Left forelimb (tissue), 1 donor: ENCODE measurements around the gene CFAP97.
A peak's percentile ranks its signal among the peaks of the same experiment; 100 is the strongest.
"Not testable (repeated sequence)": the region's sequence is repeated elsewhere in the genome, so short reads cannot be mapped to it uniquely, and the experiment has no call there.

Experiments
- DNase-seq: peaks from one replicate; pipeline ENCODE4 v3.0.0-alpha.2; 2018; ENCODE audit warnings: low spot score

CFAP97 gene

GRCh38 chr4:185203486-185204237 lies at the start of gene CFAP97:
CFAP97 (minus strand) TSS chr4:185204000; CDS start chr4:185191196, 12,804 bp downstream.
- DNase-seq = peak; percentile 93

DNA sequence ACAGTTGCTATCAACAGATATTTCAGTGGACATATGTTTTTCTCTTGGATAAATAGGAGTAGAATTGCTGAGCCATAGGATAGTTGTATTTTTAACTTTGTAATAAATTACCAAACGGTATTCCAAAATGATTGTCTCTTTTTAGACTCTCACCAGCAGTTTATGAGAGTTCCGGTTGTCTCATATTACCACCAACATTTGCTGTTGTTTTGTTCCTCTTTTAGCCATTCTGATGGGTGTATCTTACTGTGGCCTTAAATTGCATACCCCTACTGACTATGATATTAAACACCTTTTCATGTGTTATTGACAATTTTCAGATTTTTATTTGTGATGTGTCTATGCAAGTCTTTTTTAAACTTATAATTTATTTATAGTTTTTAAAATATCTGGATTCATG lies 45.3 kb upstream of the CFAP97 start:
- DNase-seq = no peak

GRCh38 chr4:185248393-185249039 lies 44.7 kb upstream of the CFAP97 start:
- no peak for DNase-seq

DNA sequence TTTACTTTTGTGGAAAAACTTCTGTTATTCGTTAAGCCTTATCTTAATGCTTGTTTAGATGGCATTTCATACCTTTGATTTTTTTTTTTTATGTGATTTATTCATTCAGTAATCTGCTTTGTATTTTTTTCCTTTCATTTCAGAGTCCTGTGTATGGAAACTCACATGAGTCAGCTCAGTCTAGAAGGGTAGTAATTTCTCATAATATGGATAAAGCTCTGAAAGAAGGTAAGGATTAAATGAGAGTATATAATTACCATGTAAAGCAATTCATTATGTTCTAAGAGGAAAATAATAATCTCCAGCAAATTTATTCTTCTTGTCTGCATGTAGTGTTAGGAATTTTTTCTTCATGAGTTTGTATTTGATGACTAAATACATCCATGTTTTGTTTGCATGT lies 43.4 kb upstream of the CFAP97 start:
- DNase-seq = no peak

- no peak for DNase-seq
These were observed 42.7 kb upstream of the CFAP97 start for GRCh38 chr4:185246453-185246852.

- no peak for DNase-seq
These were observed 41.0 kb upstream of the CFAP97 start for GRCh38 chr4:185244763-185245162.

- no peak for DNase-seq
These were observed 40.1 kb upstream of the CFAP97 start for GRCh38 chr4:185243879-185244278.

DNA sequence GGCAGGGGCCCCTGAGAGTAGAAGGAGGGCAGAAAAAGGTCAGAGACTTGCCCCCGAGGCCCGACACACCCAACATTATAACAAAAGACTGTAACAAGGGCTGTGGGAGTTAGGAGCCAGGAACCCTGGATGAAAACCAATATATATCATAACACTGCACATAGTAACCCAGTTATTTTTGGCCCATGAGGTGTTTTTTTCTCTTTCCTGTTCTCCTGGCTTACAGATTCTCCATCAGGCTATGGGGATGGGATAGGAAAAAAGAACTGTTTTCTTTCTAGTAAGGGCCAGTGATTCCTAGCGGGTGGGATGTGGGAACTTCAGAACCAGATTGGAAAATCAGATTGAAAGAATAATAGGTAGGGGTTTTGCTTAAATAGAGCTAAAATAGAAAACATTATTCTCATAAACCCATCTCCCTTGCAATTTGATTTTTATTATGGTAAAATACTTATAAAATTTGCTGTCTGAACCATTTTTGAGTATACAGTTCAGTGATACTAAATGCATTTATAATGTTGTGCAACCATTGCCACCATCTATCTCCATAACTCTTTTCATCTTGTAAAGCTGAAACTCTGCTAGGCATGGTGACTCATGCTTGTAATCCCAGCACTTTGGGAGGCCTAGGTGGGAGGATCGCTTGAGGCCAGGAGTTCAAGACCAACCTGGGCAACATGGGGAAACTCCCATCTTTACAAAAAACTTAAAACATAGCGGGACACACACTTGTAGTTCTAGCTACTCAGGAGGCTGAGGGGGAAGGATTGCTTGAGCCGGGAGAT lies 39.1 kb upstream of the CFAP97 start:
- no peak for DNase-seq

GRCh38 chr4:185240486-185240885 lies 36.7 kb upstream of the CFAP97 start:
- not testable (repeated sequence) for DNase-seq

DNA sequence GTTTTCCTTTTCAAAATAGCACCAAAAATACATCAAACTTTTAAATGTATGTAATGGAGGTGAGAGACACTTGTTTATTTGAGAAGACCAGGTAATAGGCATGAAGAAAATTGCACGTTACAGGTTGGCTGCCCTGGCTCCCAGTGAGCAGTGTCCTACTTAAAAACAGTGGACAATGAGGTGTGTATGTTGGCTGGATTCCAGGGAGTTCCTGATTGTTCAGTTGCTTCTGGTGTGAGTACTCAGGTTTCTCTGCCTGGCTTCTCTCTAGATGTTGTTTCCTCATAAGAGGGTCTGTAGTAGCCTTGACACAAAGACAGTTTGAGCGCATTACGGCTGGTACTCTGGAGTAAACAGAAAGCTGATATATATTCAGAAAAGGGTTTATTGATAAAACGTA lies 35.0 kb upstream of the CFAP97 start:
- no peak for DNase-seq

- DNase-seq = no peak
These were observed 34.4 kb upstream of the CFAP97 start for GRCh38 chr4:185238215-185238681.

GRCh38 chr4:185237175-185237574 lies 33.4 kb upstream of the CFAP97 start:
- no peak for DNase-seq

DNA sequence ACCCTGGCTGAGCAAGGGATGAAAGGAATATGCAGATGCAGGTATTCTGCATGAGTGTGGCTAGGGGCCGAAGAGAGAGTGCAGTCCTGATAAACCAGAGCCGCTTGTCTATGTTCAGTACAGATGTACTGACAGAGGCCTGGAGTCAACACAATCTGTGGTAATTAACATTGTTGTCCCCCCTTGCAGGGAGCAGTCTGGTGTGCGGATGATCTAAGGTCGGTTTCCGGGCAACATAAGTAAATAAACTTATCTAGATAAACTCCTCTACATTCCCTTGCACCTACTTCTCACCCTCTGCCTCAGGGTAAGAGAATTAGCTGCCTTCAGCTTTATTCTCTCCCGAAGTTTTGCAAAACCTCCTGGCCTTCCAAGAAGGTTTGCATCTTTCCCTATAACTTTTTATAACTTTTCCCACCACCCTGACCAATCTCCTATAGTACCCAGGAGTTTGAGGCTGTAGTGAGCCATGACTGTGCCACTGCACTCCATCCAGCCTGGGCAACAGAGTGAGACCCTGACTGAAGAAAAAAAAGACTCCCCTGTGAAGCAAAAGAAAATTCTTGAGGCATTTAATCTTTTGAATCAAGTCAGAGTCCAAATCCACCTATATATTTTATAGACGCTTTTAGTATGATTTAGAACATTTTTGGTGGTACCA lies 32.2 kb upstream of the CFAP97 start:
- DNase-seq = no peak

DNA sequence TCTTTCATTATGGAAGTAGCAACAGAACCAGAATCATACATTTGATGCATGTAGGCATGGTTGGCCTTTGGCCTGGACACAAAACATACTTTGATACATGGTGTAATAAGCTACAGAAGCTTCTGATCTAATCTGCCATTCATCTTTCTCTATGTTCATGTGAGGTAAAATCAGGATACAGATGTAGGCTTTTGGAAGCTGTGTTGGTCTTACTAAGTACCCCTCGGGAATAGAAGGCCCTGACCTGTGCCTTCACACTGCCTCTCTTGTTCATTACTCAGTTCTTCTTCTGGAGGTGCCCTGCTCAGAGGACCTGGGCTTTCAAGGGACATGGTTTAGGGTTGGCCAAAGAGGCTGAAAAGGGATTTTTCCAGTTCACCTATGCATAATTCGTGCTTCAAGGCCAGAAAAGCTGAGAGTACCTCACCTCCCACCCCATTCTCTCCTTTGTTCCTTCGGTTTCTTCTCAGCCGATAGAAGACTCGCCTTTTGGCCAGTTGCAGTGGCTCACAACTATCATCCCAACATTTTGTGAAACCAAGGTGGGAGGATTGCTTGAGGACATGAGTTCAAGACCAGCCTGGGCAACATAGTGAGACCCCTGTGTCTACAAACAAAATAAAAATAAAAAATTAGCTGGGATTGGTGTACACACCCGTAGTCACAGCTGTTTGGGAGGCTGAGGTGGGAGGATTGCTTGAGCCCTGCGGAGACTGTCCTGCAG lies 31.5 kb upstream of the CFAP97 start:
- no peak for DNase-seq

GRCh38 chr4:185232370-185232769 lies 28.6 kb upstream of the CFAP97 start:
- DNase-seq = no peak

GRCh38 chr4:185229021-185229818 lies 25.4 kb upstream of the CFAP97 start:
- no peak for DNase-seq

- no peak for DNase-seq
These were observed 24.0 kb upstream of the CFAP97 start for GRCh38 chr4:185227713-185228278.

DNA sequence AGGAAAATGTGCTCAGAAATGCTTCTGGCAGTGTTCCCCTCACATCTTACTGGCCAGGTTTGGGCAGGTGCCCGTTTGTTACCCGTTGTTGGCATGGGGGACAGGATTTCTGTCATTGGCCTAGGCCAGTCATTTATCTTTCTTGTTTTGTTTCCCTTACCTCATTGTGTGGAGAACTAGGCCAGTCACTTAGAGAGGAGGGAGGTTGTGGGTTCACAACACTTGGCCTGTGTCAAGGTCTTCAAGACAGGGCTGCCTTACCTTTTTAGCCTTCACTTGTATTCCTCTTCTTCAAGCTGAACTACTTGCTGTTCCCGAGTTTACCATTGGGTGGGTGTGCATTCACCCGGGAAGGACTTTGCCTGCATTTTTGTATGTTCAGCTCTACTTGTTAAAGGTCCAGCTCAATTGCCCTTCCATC lies 23.3 kb upstream of the CFAP97 start:
- DNase-seq = no peak

DNA sequence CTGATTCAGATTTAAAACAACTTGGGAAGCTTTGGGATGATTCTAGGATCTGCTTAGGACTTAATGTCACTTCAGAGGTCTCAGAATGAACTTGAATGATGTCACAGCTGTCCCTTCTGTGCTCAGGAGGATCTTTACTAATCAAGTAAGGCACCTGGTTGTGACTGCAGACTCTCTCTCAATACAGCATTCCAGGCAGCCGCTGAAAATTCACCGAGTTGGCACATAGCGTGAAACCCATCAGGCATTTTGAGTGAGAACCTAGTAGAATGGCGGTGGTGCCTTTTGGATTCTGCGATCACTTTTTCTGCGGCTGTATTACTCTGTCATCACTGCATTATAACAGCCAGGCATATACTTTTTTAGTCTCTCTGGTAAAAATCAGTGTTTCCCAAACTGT lies 22.1 kb upstream of the CFAP97 start:
- no peak for DNase-seq

- no peak for DNase-seq
These were observed 20.8 kb upstream of the CFAP97 start for GRCh38 chr4:185224597-185224996.
